Stimulated activated CD8-positive, alpha-beta memory T cell treated with anti-CD3 and anti-CD28 coated beads, Interleukin-15, amount 100 ng/mL, for 4 hours (primary cell): ENCODE measurements around the gene CRKL.
"Not testable (repeated sequence)": the region's sequence is repeated elsewhere in the genome, so short reads cannot be mapped to it uniquely, and the experiment has no call there.

Source experiments
- DNase-seq, 2 donors: peaks; one replicate each; pipeline ENCODE4 v3.0.0-alpha.2; 2020; ENCODE audit warnings: low read depth in 2 of 2

CRKL gene

GRCh38 chr22:20933910-20934309 lies 16.7 kb downstream of the CRKL start:
- DNase-seq = no peak

DNA sequence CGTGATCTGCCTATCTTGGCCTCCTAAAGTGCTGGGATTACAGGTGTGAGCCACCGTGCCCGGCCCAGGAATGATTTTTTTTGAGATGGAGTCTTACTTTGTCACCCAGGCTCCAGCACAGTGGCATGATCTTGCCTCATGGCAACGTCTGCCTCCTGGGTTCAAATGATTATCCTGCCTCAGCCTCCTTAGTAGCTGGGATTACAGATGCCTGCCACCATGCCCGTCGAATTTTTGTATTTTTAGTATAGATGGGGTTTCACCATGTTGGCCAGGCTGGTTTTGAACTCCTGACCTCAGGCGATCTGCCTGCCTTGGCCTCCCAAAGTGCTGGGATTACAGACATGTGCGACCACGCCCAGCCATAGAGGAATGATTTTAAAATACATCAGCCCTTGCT lies 17.8 kb downstream of the CRKL start:
- DNase-seq = not testable (repeated sequence)

DNA sequence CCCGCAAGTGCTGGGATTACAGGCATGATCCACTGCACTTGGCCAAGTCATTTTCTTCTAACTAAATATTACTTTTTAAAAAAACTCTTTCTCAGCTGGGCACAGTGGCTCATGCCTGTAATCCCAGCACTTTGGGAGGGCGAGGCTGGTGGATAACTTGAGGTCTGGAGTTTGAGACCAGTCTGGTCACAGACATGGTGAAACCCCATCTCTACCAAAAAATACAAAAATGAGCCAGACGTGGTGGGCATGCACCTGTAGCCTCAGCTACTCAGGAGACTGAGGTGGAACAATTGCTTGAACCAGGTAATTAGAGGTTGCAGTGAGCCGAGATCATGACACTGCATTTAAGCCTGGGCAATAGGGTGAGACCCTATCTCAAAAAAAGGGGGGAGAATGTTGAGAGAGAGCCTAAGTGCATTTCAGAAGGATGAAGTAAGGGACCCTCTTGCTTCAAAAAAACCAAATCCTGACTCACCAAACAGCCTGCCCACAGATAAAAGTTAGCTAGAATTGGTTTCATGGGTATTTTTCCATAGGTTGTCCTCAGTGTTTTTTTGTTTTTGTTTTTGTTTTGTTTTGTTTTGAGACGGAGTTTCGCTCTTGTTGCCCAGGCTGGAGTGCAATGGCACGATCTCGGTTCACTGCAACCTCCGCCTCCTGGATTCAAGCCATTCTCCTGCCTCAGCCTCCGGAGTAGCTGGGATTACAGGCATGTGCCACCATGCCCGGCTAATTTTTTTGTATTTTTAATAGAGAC lies 18.8 kb downstream of the CRKL start:
- DNase-seq = not testable (repeated sequence)

GRCh38 chr22:20937031-20937793 lies 20.0 kb downstream of the CRKL start:
- DNase-seq = no peak

DNA sequence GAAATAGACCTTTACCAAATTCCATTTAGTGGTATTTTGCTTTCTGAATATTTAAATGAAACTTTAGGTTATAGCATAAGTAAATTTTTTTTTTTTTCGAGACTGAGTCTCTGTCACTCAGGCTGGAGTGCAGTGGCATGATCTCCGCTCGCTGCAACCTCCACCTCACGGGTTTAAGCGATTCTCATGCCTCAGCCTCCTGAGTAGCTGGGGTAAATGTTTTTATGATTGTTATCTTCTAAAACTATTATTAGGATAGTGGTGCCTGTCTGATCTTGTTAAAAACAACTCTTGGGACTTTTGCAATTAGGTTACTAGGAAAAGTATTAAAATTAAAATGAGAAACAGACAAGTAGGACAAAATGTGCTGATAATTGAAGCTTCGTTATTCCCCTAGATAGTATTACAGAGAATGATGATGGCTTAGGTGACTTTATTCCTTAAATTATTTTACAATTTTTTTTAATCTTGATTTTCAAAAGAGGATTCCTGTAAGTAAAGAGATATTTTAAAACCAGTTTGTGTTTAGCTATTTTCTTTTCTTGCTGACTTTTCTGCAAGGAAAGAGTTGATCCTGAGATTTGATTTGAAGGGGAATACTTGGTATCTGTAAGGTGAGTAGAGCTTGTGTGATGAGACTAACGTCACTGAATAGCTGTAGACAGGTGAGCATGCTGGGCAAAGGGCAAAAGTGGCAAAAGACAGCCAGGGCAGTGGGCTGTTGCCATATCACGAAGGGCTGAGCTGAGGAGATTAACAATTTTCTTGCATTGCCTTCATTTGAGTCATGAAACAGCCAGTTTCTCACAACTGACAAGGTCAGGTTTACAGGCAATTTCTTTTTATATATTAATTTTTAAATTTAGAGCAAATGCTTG lies 20.8 kb downstream of the CRKL start:
- DNase-seq = no peak

GRCh38 chr22:20939457-20940185 lies 22.4 kb downstream of the CRKL start:
- not testable (repeated sequence) for DNase-seq

DNA sequence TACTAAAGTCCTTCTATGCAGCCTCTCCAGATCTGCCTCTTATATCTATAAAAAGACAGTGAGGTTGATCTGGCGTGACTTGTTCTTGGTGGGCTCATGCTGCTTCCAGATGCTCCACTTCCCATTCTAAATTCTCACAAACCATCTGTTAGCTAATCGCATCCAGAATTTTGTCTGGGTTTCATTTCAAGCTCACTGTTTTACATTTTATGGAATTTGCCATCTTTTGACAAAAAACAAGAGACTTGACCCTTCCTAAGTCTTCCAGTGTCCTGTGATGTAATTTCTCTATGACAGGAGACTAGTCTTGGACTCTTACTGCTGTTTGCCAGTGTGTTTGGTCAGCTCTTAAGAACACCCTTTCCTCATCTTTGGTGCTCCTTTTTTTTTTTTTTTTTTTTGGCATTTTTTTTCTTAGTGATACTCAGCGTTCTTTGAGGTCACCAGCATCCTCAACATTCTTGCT lies 23.0 kb downstream of the CRKL start:
- no peak for DNase-seq

- DNase-seq = no peak
Observed at GRCh38 chr22:20940904-20941385, 23.7 kb downstream of the CRKL start.

DNA sequence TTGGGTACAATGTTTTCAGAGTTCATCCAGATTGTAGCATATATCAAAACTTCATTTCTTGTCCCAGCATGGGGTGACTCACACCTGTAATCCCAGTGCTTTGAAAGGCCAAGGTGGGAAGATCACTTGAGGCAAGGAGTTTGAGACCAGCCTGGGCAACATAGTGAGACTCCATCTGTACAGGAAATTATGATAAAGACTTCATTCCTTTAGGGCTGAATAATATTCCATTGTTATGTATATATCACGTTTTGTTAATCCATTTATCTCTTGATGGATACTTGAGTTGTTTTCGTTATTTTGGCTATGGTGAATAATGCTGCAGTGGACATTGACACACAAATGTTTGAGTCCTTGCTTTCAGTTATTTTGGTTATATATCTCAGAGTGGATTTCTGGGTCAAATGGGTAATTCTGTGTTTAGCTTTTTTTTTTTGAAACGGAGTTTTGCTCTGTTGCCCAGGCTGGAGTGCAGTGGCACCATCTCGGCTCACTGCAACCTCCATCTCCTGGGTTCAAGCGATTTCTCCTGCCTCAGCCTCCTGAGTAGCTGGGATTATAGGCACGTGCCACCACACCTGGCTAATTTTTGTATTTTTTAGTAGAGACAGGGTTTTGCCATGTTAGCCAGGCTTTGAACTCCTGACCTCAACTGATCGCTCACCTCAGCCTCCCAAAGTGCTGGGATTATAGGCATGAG lies 25.1 kb downstream of the CRKL start:
- not testable (repeated sequence) for DNase-seq

GRCh38 chr22:20943104-20943933 lies 26.1 kb downstream of the CRKL start:
- DNase-seq = no peak

- DNase-seq = no peak
Observed at GRCh38 chr22:20944042-20944441, 26.8 kb downstream of the CRKL start.

DNA sequence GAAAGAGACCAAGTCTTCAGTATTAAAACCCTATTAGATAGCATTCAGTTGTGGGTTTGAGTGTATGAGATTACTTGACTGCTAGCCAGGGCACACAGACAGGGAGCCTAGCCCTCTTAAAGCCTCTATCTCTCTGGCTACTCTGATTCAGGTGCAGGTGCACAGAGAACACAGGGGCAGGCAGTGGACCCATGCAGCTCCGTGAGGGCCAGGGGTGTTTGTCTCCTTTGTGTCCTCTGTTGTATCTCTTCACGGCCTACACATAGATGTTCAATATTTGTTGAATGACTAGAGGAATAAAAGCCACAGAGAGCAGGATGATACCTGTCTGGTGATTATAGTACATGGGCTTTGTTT lies 28.3 kb downstream of the CRKL start:
- no peak for DNase-seq

GRCh38 chr22:20946080-20946986 lies 29.1 kb downstream of the CRKL start:
- DNase-seq = no peak

- no peak for DNase-seq
Observed at GRCh38 chr22:20946991-20947390, 29.8 kb downstream of the CRKL start.

DNA sequence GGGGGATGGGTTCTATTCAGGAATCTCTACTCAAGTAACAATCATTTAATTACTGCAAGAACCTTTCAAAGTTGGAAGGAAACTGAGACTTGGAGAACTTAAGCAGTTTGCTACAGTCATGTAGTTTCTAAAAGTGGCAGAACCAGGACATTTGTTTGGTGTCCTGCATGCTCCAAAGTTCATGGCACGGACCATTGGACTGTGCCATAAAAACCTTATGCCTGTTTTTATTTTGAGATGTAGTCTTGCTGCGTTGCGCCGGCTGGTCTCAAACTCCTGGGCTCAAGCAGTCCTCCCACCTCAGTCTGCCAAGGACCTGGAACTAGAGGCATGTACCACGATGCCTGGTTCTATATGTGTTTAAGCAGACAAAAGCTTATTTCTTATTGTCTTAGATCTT lies 31.2 kb downstream of the CRKL start:
- no peak for DNase-seq

GRCh38 chr22:20948989-20949388 lies 31.8 kb downstream of the CRKL start:
- no peak for DNase-seq

DNA sequence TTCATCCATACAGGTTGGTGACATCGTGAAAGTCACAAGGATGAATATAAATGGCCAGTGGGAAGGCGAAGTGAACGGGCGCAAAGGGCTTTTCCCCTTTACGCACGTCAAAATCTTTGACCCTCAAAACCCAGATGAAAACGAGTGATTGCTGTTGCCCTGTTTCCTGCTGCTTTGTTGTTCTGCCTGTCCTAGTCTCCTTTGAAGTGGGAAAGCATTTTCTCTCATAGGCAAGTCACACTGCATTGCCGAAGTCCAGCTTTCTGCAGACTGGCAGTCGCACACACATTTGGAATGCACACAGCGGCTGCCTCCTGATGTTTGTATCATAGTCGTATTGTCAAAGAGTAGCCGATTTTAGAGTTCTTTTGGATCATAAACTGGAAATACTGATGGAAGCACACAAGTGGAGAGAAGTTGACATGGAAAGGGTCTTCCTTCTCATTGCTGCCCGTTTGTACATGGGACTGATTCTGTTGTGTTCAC lies 32.5 kb downstream of the CRKL start:
- DNase-seq = no peak

GRCh38 chr22:20951151-20951931 lies 34.1 kb downstream of the CRKL start:
- DNase-seq = no peak
